Body of pancreas (tissue), 4 donors: ENCODE data around the gene RIMKLB. TPM values are rescaled to one million over a fixed set of nuclear protein-coding genes. Genes with fewer than 3 reads are reported as not detected.
"Not testable (repeated sequence)": the region's sequence is repeated elsewhere in the genome, so short reads cannot be mapped to it uniquely, and the experiment has no call there.

Experiments
- ATAC-seq: fragments of 150-250 bp; one replicate; pipeline ENCODE4 v1.9.1; 2016
- DNase-seq, 4 donors: peaks; one replicate each; pipeline ENCODE4 v3.0.0-alpha.2; 2019
- H3K27ac ChIP-seq, 4 donors: fragments of 200-600 bp; sonication (generic); 1 replicate in 3 of 4; 2 replicates in 1 of 4; pipeline versions ENCODE4 v1.5.1 to v1.6.1; 2016 to 2019; ENCODE audit warnings: mild to moderate bottlenecking in 1 of 4, mixed read lengths in 1 of 4, moderate library complexity in 1 of 4
- H3K27me3 ChIP-seq, 2 donors: fragments of 200-600 bp; sonication (generic); one replicate each; pipeline ENCODE4 v1.6.0; 2016; ENCODE audit warnings: mild to moderate bottlenecking in 1 of 2
- H3K36me3 ChIP-seq, 2 donors: fragments of 200-600 bp; sonication (generic); replicated peaks in 1 of 2; 2 replicates each; pipeline ENCODE4 v1.5.1; 2016; ENCODE audit warnings: low read depth in 2 of 2; ENCODE audit not compliant: insufficient read depth in 1 of 2
- H3K4me1 ChIP-seq: fragments of 200-600 bp; sonication (generic); one replicate; pipeline ENCODE4 v1.6.0; 2016
- H3K4me3 ChIP-seq, 2 donors: fragments of 200-600 bp; sonication (generic); 1 replicate in 1 of 2; 2 replicates in 1 of 2; pipeline ENCODE4 v1.5.1; 2016 to 2019
- H3K9me3 ChIP-seq, 3 donors: fragments of 200-600 bp; sonication (generic); 1 replicate in 2 of 3; 2 replicates in 1 of 3; pipeline ENCODE4 v1.5.1; 2016
- CTCF ChIP-seq, 7 experiments: fragments of 450-650 bp in 4 of 7; fragments of 200-600 bp in 3 of 7; sonication (generic) in 3 of 7; IDR thresholded peaks; one replicate each; pipeline ENCODE4 v1.5.1; 2016 to 2019; ENCODE audit warnings: antibody characterized with exemption in 7 of 7
- POLR2A ChIP-seq, 3 donors: fragments of 450-650 bp; IDR thresholded peaks; one replicate each; pipeline ENCODE4 v1.6.1; 2016; ENCODE audit warnings: antibody characterized with exemption in 3 of 3, mild to moderate bottlenecking in 2 of 3
- WGBS, 2 donors: methylation state at CpG; one replicate each; pipeline ENCODE4 v1.1.5; 2017; 5-methylcytosine and 5-hydroxymethylcytosine counted together
- intact Hi-C: fragments of 100-400 bp; cut with DNase I; formaldehyde crosslinking; loops from one replicate; pipeline ENCODE4 v1.15.1; 2023
- total RNA-seq, 2 donors: library from RNA; depleted of rRNA; stranded (reverse); fragments of >200 nt; gene quantifications; one replicate each; pipeline ENCODE4 v1.1.0, GENCODE V29; 2016

Gene RIMKLB
- total RNA-seq, 2 donors from 2014 or later = 18.1 to 19.5 TPM

- H3K9me3 ChIP-seq, ATAC-seq, intact Hi-C loops, H3K4me3 ChIP-seq, H3K27ac ChIP-seq, H3K4me1 ChIP-seq, H3K27me3 ChIP-seq, DNase-seq, H3K36me3 ChIP-seq: not testable (repeated sequence)
- 82 to 89% methylated on average over 12 of the region's 13 CpGs for WGBS, 2 donors
Measured at GRCh38 chr12:8789341-8790013, 91.7 kb downstream of the RIMKLB start.

GRCh38 chr12:8793226-8793625 lies 95.4 kb downstream of the RIMKLB start:
- intact Hi-C loops, H3K4me3 ChIP-seq, H3K27ac ChIP-seq, H3K4me1 ChIP-seq, H3K27me3 ChIP-seq, H3K36me3 ChIP-seq, H3K9me3 ChIP-seq, ATAC-seq, DNase-seq: not testable (repeated sequence)
- 93% methylated on average over 4 of the region's 4 CpGs; no CpG with 5 or more reads in 1 of the 2 donors for WGBS, 2 donors

DNA sequence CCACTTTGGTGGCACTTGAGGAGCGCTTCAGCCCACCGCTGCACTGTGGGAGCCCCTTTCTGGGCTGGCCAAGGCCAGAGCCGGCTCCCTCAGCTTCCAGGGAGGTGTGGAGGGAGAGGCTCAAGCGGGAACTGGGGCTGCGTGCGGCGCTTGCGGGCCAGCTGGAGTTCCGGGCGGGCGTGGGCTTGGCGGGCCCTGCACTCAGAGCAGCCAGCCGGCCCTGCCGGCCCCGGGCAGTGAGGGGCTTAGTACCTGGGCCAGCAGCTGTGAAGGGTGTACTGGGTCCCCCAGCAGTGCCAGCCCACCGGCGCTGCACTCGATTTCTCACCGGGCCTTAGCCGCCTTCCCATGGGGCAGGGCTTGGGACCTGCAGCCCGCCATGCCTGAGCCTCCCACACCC lies 96.8 kb downstream of the RIMKLB start:
- H3K9me3 ChIP-seq, DNase-seq, H3K27ac ChIP-seq, H3K4me1 ChIP-seq, ATAC-seq, H3K27me3 ChIP-seq, intact Hi-C loops, H3K4me3 ChIP-seq, H3K36me3 ChIP-seq: not testable (repeated sequence)
- WGBS, 2 donors = 60 to 100% methylated on average over 1 to 4 of the region's 21 CpGs

GRCh38 chr12:8796831-8797626 lies 99.2 kb downstream of the RIMKLB start:
- Histone ChIP-seq H3K9me3 (no peaks in the 10 kb centered on the region), H3K4me3 (no peak overlapping the region), H3K36me3 (no peaks in the 10 kb centered on the region), H3K4me1 (no peaks in the 10 kb centered on the region), H3K27me3 (no peaks in the 10 kb centered on the region), H3K27ac (no peak overlapping the region)
- ATAC-seq (no peak), DNase-seq (no peak)
- TF ChIP-seq CTCF (IDR thresholded peaks at IDR 0.05) (no peak), POLR2A (IDR thresholded peaks at IDR 0.05) (no peak)
- WGBS, 2 donors = 56 to 73% methylated on average over 4 to 5 of the region's 5 CpGs
- intact Hi-C loops = no loop called here

- H3K4me1 ChIP-seq, H3K36me3 ChIP-seq, H3K27ac ChIP-seq, DNase-seq, H3K4me3 ChIP-seq, intact Hi-C loops, H3K9me3 ChIP-seq, H3K27me3 ChIP-seq, ATAC-seq: not testable (repeated sequence)
- 83 to 89% methylated on average over 3 of the region's 3 CpGs for WGBS, 2 donors
Measured at GRCh38 chr12:8801213-8801612, 103.4 kb downstream of the RIMKLB start.

- intact Hi-C loops, DNase-seq: not testable (repeated sequence)
Measured at GRCh38 chr12:8804833-8805232, 107.0 kb downstream of the RIMKLB start.

DNA sequence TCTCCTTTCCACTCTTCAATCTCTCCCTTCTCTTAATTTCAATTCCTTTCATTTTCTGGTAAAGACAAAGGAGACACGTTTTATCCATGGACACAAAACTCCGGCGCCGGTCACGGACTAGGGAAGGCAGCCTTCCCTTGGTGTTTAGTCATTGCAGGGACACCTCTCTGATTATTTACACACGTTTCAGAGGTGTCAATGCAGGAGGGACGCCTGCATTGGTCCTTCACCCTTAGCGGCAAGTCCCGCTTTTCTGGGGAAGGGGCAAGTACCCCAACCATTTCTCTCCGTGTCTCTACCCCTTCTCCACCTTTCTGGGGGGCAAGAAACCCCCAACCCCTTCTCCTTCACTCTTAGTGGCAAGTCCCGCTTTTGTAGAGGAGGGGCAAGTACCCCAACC lies 107.7 kb downstream of the RIMKLB start:
- H3K4me1 ChIP-seq, ATAC-seq, H3K4me3 ChIP-seq, intact Hi-C loops, DNase-seq, H3K27me3 ChIP-seq, H3K27ac ChIP-seq, H3K36me3 ChIP-seq, H3K9me3 ChIP-seq: not testable (repeated sequence)
- 52% methylated on average over 11 of the region's 11 CpGs for WGBS, 2 donors

More at GRCh38 chr12:8804833-8805232, 107.0 kb downstream of the RIMKLB start:
- H3K27me3 ChIP-seq, H3K4me1 ChIP-seq, H3K4me3 ChIP-seq, H3K9me3 ChIP-seq, H3K36me3 ChIP-seq, ATAC-seq, H3K27ac ChIP-seq: not testable (repeated sequence)
- WGBS, 2 donors = 49 to 58% methylated on average over 3 of the region's 3 CpGs

DNA sequence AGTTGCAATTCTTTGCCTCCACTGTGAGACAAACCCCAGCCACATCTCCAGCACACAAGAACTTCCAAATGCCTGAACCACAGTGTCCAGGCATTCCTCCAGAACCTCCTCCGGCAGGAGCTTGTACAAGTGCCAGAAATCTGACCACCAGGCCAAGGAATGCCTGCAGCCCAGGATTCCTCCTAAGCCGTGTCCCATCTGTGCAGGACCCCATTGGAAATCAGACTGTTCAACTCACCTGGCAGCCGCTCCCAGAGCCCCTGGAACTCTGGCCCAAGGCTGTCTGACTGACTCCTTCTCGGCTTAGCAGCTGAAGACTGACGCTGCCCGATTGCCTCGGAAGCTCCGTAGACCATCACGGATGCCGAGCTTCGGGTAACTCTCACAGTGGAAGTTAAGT lies 109.3 kb downstream of the RIMKLB start:
- ATAC-seq, H3K27ac ChIP-seq, intact Hi-C loops, H3K4me3 ChIP-seq, H3K4me1 ChIP-seq, H3K27me3 ChIP-seq, H3K36me3 ChIP-seq, DNase-seq, H3K9me3 ChIP-seq: not testable (repeated sequence)
- 86 to 87% methylated on average over 8 to 11 of the region's 11 CpGs for WGBS, 2 donors

GRCh38 chr12:8810112-8810511 lies 112.3 kb downstream of the RIMKLB start:
- H3K27ac ChIP-seq, H3K27me3 ChIP-seq, ATAC-seq, DNase-seq, H3K4me3 ChIP-seq, H3K36me3 ChIP-seq, H3K4me1 ChIP-seq, intact Hi-C loops, H3K9me3 ChIP-seq: not testable (repeated sequence)
- WGBS, 2 donors = 74 to 75% methylated on average over 7 of the region's 7 CpGs
